Upper lobe of right lung (tissue), 1 donor: ENCODE results near the gene KIAA0232. TPM values are rescaled to one million over a fixed set of nuclear protein-coding genes. Genes with fewer than 3 reads are reported as not detected.

Experiments used
- ATAC-seq: fragments of 200-7000 bp; cut with Tn5 transposase; one replicate; pipeline ENCODE4 v1.9.1; 2020; ENCODE audit warnings: mild to moderate bottlenecking, moderate library complexity
- DNase-seq: peaks from one replicate; pipeline ENCODE4 v3.0.0-alpha.2; 2020
- H3K27ac ChIP-seq: fragments of 200-600 bp; one replicate; pipeline ENCODE4 v1.8.0; 2022
- H3K27me3 ChIP-seq: fragments of 200-600 bp; one replicate; pipeline ENCODE4 v1.8.0; 2022; ENCODE audit warnings: mild to moderate bottlenecking
- H3K36me3 ChIP-seq: fragments of 200-600 bp; one replicate; pipeline ENCODE4 v1.8.0; 2022
- H3K4me1 ChIP-seq: fragments of 200-600 bp; one replicate; pipeline ENCODE4 v1.8.0; 2022
- H3K4me3 ChIP-seq: fragments of 200-600 bp; one replicate; pipeline ENCODE4 v1.8.0; 2022; ENCODE audit warnings: mild to moderate bottlenecking
- H3K9me3 ChIP-seq: fragments of 200-600 bp; one replicate; pipeline ENCODE4 v1.8.0; 2022
- CTCF ChIP-seq: fragments of 200-600 bp; IDR thresholded peaks from one replicate; pipeline ENCODE4 v1.8.0; 2022; ENCODE audit warnings: antibody characterized with exemption
- intact Hi-C: fragments of 100-400 bp; cut with DNase I; formaldehyde crosslinking; loops from one replicate; pipeline ENCODE4 v1.11.0; 2022
- long read RNA-seq: library from polyadenylated mRNA; unstranded; transcript quantifications from one replicate; pipeline ENCODE4 v2.0.0, GENCODE V29; 2021
- total RNA-seq: library from RNA; stranded (reverse); fragmentation: NEBNext Ultra II Directional; extraction: Animal tissue kit (Norgen Biotek cat#: 25700); gene quantifications from one replicate; pipeline ENCODE4 v1.2.1, GENCODE V29; 2021
- donor health status: DM: no; HTN: yes; CAD: no; lungs with severe emphysema.

KIAA0232 gene
- 30.9 TPM for total RNA-seq
- long read RNA-seq, partial matches to known transcripts, result 5 of 10 reads
- long read RNA-seq, other reads (novel, unspliced or antisense), result 5 of 10 reads

GRCh38 chr4:6782147-6782845, at the start of gene KIAA0232:
TSS of gene KIAA0232 (plus strand) at chr4:6782727. CDS start at chr4:6824454, 41,727 bp downstream.
- H3K4me1 ChIP-seq, result peaks cover 28% of the 10 kb centered on the region
- H3K36me3 ChIP-seq, result peaks cover 11% of the 10 kb centered on the region
- intact Hi-C loops, result no loop called here
- ATAC-seq (peak; percentile 92), DNase-seq (peak; percentile 96)
- peak within 1 kb of the TSS; percentile 100 for H3K4me3 ChIP-seq
- no peaks in the 10 kb centered on the region for H3K27me3 ChIP-seq
- H3K9me3 ChIP-seq, result no peaks in the 10 kb centered on the region
- no peak for TF ChIP-seq CTCF
- peak within 1 kb of the TSS; percentile 98 for H3K27ac ChIP-seq

GRCh38 chr4:6733358-6734164, 49.0 kb upstream of the KIAA0232 start:
- H3K27ac ChIP-seq, result peak overlapping the region; percentile 68
- no peak for ATAC-seq
- no peak for DNase-seq

GRCh38 chr4:6734165-6734786, 48.3 kb upstream of the KIAA0232 start:
- H3K27me3 ChIP-seq, result no peaks in the 10 kb centered on the region
- H3K9me3 ChIP-seq, result no peaks in the 10 kb centered on the region
- DNase-seq, result no peak
- H3K27ac ChIP-seq, result no peak overlapping the region
- ATAC-seq, result peak; percentile 46
- H3K4me3 ChIP-seq, result no peak overlapping the region
- H3K4me1 ChIP-seq, result peaks cover 11% of the 10 kb centered on the region
- intact Hi-C loops, result no loop called here
- TF ChIP-seq CTCF, result no peak
- no peaks in the 10 kb centered on the region for H3K36me3 ChIP-seq

More at GRCh38 chr4:6733358-6734164, 49.0 kb upstream of the KIAA0232 start:
- Histone ChIP-seq H3K4me3 (no peak overlapping the region), H3K36me3 (no peaks in the 10 kb centered on the region), H3K27me3 (no peaks in the 10 kb centered on the region), H3K4me1 (peaks cover 11% of the 10 kb centered on the region), H3K9me3 (no peaks in the 10 kb centered on the region)
- intact Hi-C loops, result no loop called here
- TF ChIP-seq CTCF, result no peak

GRCh38 chr4:6739920-6740319, 42.6 kb upstream of the KIAA0232 start:
- no peak for TF ChIP-seq CTCF
- intact Hi-C loops, result no loop called here
- Histone ChIP-seq H3K9me3 (no peaks in the 10 kb centered on the region), H3K4me3 (no peak overlapping the region), H3K27me3 (no peaks in the 10 kb centered on the region), H3K27ac (no peak overlapping the region), H3K4me1 (no peaks in the 10 kb centered on the region), H3K36me3 (no peaks in the 10 kb centered on the region)
- ATAC-seq (no peak), DNase-seq (no peak)

GRCh38 chr4:6740347-6740746, 42.2 kb upstream of the KIAA0232 start:
- DNase-seq (peak; percentile 25), ATAC-seq (no peak)
- no peak for TF ChIP-seq CTCF
- intact Hi-C loops, result no loop called here
- no peak overlapping the region for H3K4me3 ChIP-seq
- no peaks in the 10 kb centered on the region for H3K9me3 ChIP-seq
- H3K4me1 ChIP-seq, result no peaks in the 10 kb centered on the region
- H3K36me3 ChIP-seq, result no peaks in the 10 kb centered on the region
- no peak overlapping the region for H3K27ac ChIP-seq
- H3K27me3 ChIP-seq, result no peaks in the 10 kb centered on the region
